ENCODE results near the gene UGDH. TPM values are rescaled to one million over a fixed set of nuclear protein-coding genes. Genes with fewer than 3 reads are reported as not detected.
"Not testable (repeated sequence)": the region's sequence is repeated elsewhere in the genome, so short reads cannot be mapped to it uniquely, and the experiment has no call there.

Gene UGDH
- total RNA-seq, 1 donor from 2014 or later, result 46.2 TPM

DNA sequence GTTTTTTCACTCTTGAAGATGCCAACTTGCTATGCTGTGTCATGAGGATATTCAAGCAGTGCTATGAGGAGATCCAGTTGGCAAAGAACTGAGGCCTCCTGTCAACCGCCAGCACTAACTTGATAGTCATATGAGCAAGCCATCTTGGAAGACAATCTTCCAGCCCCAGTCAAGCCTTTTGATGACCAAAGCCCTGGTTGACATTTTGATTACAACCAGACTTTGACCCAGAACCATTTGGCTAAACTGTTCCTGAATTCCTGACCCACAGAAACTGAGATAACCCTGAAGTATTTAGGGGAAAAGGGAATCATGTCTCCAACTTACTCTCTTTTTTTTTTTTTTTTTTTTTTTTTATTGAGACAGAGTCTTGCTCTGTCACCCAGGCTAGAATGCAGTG lies 32.9 kb downstream of the UGDH start:
- DNase-seq, result no peak

GRCh38 chr4:39490322-39490721 lies 36.9 kb downstream of the UGDH start:
- no peak for DNase-seq

- DNase-seq, result no peak
These were observed 40.9 kb downstream of the UGDH start for GRCh38 chr4:39486221-39486804.

DNA sequence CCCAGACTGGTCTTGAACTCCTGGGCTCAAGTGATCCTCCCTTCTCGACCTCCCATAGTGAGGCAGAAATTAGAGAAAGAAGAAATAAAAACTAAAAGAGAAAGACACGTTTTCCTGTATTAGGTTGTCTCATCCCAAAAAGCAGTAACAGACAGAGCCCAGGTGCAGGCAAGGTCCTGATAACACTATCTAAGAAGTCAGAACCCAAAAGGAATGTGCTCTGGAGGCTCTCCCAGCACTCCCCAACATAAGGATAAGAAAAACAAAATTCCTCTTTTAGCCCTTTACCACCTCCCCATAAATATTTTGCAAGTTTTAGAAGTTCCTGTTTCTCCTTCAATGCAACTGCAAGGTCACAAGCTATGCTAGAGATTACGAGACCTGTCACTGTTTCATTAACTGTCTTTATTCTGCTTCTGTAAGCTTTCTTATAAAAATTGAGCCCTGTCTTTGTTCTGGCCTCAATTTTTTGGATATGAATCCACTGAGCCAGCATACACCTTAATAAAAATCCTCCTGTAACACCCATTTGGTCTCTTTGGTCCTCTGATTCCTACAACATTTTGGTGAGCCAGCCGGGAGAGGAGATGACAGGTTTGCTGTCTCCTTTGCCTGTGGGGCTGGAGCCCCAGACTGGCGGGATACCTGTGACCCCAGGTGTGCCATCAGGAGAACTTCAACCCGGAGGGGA lies 42.5 kb downstream of the UGDH start:
- DNase-seq, result no peak

GRCh38 chr4:39480902-39481695 lies 46.1 kb downstream of the UGDH start:
- DNase-seq, result no peak

DNA sequence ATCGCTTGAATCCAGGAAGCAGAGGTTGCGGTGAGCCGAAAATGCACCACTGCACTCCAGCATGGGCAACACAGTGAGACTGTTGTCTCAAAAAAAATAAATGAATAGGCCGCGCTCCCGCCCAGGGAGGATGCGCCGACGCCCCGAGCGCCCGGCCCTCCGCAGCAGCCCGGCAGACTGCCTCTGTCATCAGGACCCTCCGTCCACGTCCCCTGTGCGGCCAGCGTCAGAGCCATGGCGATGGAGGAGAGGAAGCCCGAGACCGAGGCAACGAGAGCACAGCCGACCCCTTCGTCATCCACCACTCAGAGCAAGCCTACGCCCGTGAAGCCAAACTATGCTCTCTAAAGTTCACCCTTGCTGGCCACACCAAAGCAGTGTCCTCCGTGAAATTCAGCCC lies 47.0 kb downstream of the UGDH start:
- DNase-seq, result no peak

DNA sequence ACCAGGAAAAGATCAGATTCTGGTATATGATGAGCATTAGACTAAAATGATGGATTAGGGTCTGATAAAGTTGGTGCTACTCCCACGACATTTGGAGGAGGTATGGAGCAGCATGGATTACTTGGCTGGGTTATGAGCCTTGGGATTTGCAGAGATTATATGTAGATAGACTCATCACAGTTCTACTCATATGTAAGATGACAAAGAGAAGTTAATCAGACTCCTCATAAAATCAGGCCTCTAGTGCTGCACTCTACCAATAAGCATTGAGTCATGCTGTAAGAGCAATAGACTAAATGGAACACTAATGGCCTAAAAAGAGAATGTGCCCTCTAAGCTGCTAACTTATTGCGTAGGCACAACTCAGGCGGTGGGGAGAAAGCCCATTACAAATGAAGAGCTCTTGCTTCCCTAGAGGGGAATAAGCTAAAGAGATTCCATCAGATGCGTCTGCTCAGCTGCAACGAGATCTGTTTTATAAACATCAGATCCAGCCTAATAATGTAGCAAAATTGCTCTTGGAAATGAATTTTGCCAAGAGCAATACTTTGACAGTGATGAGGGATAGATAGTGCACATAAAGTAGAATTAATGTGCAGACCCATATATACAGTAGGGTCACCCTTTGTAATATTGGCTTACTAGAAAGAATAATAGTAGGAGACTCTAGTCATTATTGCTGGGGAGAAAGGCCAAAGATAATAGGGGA lies 50.9 kb downstream of the UGDH start:
- DNase-seq, result no peak

DNA sequence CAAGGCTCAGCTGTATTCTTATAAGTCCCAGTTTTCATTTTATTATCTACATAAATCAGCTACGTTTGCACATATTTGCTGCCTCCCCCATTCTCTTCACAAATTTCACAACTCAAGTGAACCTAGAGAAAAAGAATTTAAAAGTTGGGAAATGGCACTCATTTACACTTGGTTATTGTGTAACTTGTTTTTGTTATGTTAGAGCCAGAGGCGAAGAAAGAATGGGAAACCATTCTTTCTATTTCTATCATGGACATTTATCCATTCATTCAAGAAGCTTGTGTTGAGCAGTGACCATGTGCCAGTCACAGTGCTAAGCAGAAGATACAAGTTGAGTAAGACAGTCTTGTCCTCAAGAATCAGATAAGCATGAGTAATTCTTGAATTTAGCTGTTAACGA lies 54.8 kb downstream of the UGDH start:
- no peak for DNase-seq

GRCh38 chr4:39470402-39470801 lies 56.8 kb downstream of the UGDH start:
- DNase-seq, result no peak

- DNase-seq, result peak; percentile 56
These were observed 57.7 kb downstream of the UGDH start for GRCh38 chr4:39469429-39470077.

GRCh38 chr4:39467464-39467863 lies 59.8 kb downstream of the UGDH start:
- no peak for DNase-seq

GRCh38 chr4:39466747-39467146 lies 60.5 kb downstream of the UGDH start:
- DNase-seq, result no peak

DNA sequence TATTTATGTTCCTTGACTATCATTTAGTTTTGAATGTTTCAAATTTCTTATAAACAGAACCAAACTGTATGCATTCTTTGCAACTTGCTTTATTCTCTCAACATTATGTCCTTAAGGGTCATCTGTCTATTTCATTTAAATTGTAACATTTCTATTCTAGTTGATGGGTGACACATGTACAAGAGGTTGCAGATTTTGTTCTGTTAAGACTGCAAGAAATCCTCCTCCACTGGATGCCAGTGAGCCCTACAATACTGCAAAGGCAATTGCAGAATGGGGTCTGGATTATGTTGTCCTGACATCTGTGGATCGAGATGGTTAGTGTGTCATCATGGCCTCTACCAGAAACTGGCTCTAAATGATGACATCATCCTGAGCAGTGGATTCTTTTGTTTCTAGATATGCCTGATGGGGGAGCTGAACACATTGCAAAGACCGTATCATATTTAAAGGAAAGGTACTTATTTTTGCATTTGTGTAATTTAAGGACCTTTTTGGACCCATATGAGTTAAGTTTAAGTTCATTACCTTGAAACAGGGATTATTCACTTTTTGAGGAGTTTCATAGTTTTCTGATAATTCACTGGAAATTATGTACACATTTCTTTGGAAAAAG lies 62.2 kb downstream of the UGDH start:
- no peak for DNase-seq

DNA sequence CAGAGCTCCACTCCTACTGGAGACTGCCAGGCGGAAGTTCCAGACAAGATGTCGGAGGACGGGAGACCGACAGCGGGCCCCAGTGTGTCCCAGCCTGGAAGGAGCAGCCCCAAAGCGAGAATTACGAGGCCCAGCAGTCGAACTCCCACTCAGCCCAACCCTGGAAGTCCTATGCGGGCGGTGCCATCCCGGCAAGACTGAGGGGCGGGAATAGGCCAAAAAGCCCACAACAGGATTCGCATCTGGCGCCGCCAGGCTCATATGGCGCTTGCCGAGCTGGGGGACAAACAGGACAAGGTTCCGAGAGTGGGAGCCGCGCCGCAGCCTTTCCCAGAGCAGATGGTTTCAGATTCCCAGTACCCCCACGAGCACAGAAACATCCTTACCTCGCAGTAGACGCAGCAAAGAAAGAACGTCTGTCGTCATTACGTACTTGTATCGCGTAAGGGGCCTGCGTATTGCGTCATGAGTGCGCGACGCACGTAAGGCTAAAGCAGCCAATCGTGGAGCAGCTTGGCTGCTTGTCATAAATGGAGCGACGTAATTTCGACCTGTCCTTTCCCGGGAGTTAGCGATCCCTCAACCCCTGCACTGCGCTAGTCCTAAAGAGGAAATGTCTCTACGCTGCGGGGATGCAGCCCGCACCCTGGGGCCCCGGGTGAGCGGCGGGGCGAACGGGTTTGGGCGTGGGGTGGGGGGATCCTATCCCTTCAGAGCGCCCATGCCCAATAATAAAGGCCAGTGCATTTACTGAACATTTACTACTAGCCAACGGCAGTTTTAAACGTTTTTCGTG lies 68.5 kb downstream of the UGDH start, which contains the start of the genes LIAS and RPL9:
Gene LIAS (plus strand): TSS at position 552 of the 796 bp plus-strand sequence. CDS start 62 bp downstream, at position 614.
Gene RPL9 (minus strand): TSS at position 418 of the 796 bp plus-strand sequence. CDS start 483 bp downstream, outside the sequence.
- DNase-seq, result peak; percentile 99

DNA sequence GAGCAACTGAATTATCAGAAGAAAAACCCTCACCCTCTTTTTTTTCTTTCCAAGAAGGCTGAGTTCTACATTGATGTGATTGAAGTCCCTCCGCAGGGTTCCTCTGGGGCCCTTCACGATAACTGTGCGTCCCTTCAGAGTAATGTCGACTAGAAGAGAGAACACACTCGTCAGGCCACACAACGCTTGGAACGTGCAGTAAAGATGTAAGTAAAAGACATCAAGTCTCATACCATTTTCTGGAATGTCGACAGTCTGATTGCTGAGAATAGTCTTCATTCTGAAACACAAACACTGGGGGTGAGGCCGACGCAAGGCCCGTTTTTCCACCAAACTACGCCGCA lies 69.1 kb downstream of the UGDH start:
- not testable (repeated sequence) for DNase-seq

DNA sequence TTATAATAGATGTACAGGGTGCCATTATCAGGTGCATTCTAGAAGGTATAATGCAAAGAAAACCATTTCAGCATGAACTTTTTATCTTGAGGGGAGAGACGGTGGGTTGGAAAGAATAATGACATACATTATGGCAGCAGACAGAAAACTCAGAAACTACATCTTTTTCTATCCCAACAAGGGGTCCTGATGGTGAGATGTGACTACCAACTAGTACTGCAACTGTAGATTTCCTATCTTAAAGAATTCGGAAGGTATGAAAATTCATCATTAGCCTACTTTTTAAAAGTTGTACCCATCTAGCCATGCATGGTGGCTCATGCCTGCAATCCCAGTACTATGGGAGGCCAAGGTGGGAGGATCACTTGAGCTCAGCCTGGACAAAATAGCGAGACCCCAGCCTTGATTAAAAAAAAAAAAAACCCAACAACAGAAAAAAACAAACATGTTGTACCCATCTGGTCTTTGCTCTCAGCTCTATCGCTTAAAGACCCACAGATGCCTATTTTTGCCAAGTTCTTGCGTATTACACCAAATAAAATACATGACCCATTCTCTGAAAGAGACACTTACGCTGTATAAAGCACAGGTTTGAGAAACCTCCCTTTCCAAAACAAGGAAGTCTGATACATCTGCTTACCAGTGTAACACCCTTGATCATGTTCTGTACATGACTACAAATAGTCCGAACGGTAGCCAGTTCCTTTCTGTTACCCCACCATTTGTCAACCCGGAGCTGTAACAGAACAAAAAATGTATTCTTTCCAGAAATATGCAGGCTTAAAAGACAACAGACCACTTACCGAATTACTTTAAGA lies 70.1 kb downstream of the UGDH start:
- DNase-seq, result no peak

- DNase-seq, result no peak
These were observed 71.8 kb downstream of the UGDH start for GRCh38 chr4:39455486-39455885.

DNA sequence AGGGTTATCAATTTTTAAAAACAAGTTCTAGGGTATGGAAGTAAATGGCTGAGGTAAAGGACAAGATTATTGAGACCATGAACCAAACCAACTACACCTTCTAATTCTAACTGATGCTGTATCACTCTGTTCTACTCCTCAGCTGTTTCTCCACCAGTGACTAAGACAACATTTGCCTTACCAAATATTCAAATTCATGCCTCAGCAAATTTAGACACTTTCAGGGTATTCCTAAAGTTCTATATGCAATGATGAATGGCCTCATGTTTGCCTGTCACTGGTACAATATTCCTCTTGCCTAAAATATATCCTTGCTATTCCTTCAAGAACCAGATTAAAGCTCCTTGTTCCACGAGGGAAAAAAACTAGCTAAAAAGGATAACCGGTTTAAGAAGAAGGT lies 73.5 kb downstream of the UGDH start:
- no peak for DNase-seq

DNA sequence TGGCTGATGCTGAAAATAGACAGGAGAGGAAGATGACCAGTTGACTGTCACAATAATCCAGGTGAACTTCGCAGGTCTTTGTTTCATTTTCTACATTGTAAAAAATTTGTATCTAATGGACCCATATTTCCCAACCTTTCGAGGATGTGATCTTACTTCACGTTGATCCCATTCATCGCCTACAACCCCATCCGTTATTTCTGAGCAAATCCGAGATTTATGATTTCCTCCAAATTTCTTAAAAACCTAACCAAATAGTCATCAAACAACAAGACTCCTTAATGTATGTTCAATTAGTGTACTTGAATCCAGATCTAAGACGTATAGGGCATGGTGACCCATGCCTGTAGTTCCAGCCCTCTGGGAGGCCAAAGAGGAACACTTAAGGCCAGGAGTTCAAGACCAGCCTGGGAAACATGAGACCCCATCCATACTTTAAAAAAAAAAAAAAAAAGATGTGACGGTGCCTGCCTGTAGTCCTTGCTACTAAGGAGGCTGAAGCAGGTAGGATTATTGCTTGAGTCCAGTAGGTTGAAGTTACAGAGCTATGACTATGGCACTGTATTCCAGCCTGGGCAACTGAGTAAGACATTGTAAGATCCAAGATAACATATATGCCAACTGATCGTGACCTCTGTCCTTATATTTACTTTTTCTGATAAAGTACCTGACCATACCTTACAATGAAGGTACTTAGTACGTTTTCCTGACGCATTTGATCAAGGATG lies 74.2 kb downstream of the UGDH start:
- no peak for DNase-seq
